Vagina (tissue), 2 donors: ENCODE measurements around the gene ZDBF2. TPM values are rescaled to one million over a fixed set of nuclear protein-coding genes. Genes with fewer than 3 reads are reported as not detected.

Experiments
- DNase-seq, 2 donors: peaks; one replicate each; pipeline ENCODE4 v3.0.0-alpha.2; 2017; ENCODE audit errors: extremely low spot score in 2 of 2
- H3K27ac ChIP-seq: fragments of 200-600 bp; sonication (generic); one replicate; pipeline ENCODE4 v1.5.1; 2019
- H3K27me3 ChIP-seq: fragments of 200-600 bp; sonication (generic); one replicate; pipeline ENCODE4 v1.5.1; 2019
- H3K36me3 ChIP-seq, 2 donors: fragments of 200-600 bp; sonication (generic); one replicate each; pipeline ENCODE4 v1.5.1; 2017 to 2019
- H3K4me1 ChIP-seq: fragments of 200-600 bp; sonication (generic); one replicate; pipeline ENCODE4 v1.5.1; 2019
- H3K4me3 ChIP-seq, 2 donors: fragments of 200-600 bp; sonication (generic); 1 replicate in 1 of 2; 2 replicates in 1 of 2; pipeline ENCODE4 v1.5.1; 2016 to 2019
- H3K9me3 ChIP-seq: fragments of 200-600 bp; sonication (generic); one replicate; pipeline ENCODE4 v1.5.1; 2019
- POLR2A ChIP-seq, 2 donors: fragments of 450-650 bp; IDR thresholded peaks; one replicate each; pipeline ENCODE4 v1.6.1; 2017; ENCODE audit warnings: antibody characterized with exemption in 2 of 2, mild to moderate bottlenecking in 2 of 2, moderate library complexity in 2 of 2
- POLR2AphosphoS5 ChIP-seq, 2 donors: sonication (generic); formaldehyde crosslinking; IDR thresholded peaks; one replicate each; pipeline ENCODE4 v1.9.0; 2017; ENCODE audit warnings: antibody characterized with exemption in 2 of 2, mild to moderate bottlenecking in 2 of 2, low read depth in 1 of 2; ENCODE audit not compliant: insufficient read depth in 1 of 2
- intact Hi-C: fragments of 100-400 bp; cut with DNase I; formaldehyde crosslinking; loops from one replicate; pipeline ENCODE4 v1.15.1; 2023
- total RNA-seq: library from RNA; depleted of rRNA; stranded (reverse); fragments of >200 nt; gene quantifications from one replicate; pipeline ENCODE4 v1.2.3, GENCODE V29; 2016
- TF ChIP-seq, protein P1 (sequence below), 3 experiments: fragments of 450-650 bp in 2 of 3; fragments of 200-600 bp in 1 of 3; sonication (generic) in 1 of 3; IDR thresholded peaks; one replicate each; pipeline ENCODE4 v1.5.1; 2017 to 2019; ENCODE audit warnings: antibody characterized with exemption in 3 of 3, mild to moderate bottlenecking in 2 of 3, moderate library complexity in 2 of 3

The ZDBF2 gene
- total RNA-seq, 1 donor from 2014 or later, result 13.0 TPM

DNA sequence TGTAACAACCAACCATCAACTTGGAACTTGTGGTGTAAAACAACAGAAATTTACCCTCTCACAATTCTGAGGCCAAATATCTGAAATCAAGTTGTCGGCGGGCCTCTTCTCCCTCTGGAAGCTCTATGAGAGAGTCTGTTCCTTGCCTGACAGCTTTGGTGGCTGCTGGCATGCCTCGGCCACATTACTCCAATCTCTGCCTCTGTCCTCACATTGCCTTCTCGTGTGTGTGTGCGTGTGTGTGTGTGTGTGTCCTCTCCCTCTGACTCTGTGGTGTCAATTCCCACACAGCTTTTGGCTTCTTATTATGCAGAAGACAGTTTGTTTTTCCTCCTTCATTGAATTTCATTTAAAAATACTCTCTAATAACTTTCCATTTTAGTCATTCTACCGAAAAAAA is 50.4 kb downstream of the ZDBF2 start:
- Histone ChIP-seq H3K36me3 (no peaks in the 10 kb centered on the region), H3K27ac (no peak overlapping the region), H3K9me3 (no peaks in the 10 kb centered on the region), H3K27me3 (no peaks in the 10 kb centered on the region), H3K4me3 (no peak overlapping the region), H3K4me1 (no peaks in the 10 kb centered on the region)
- no peak for DNase-seq
- no peak for TF ChIP-seq POLR2AphosphoS5 (IDR thresholded peaks at IDR 0.05; ENCODE audit: insufficient read depth in 1 of 2, low read depth in 1 of 2)
- TF ChIP-seq, protein P1, sequence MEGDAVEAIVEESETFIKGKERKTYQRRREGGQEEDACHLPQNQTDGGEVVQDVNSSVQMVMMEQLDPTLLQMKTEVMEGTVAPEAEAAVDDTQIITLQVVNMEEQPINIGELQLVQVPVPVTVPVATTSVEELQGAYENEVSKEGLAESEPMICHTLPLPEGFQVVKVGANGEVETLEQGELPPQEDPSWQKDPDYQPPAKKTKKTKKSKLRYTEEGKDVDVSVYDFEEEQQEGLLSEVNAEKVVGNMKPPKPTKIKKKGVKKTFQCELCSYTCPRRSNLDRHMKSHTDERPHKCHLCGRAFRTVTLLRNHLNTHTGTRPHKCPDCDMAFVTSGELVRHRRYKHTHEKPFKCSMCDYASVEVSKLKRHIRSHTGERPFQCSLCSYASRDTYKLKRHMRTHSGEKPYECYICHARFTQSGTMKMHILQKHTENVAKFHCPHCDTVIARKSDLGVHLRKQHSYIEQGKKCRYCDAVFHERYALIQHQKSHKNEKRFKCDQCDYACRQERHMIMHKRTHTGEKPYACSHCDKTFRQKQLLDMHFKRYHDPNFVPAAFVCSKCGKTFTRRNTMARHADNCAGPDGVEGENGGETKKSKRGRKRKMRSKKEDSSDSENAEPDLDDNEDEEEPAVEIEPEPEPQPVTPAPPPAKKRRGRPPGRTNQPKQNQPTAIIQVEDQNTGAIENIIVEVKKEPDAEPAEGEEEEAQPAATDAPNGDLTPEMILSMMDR (IDR thresholded peaks at IDR 0.05), result no peak
- TF ChIP-seq POLR2A (IDR thresholded peaks at IDR 0.05), result no peak
- intact Hi-C loops, result no loop called here

DNA sequence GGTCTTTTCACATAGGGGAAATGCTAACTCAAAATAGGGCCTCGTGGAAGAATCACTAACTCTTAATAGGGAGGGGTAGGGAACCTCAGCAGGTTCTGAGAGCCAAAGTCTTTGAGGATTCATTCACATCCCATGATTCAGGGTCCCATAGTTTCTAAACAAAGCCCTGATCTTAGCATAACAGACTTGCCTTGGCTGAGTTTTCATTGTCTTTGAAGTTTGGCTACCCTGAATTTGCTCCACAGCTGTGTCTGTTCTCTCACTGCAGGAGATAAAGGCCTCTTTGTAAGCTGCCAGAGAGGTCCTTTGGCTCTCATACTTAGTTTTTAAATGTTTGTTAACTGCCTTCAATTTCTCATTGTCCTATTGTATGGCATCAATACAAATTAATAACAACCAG is 54.5 kb downstream of the ZDBF2 start:
- no peaks in the 10 kb centered on the region for H3K9me3 ChIP-seq
- H3K27ac ChIP-seq, result no peak overlapping the region
- DNase-seq, result no peak
- no peak overlapping the region for H3K4me3 ChIP-seq
- H3K4me1 ChIP-seq, result no peaks in the 10 kb centered on the region
- TF ChIP-seq POLR2AphosphoS5 (IDR thresholded peaks at IDR 0.05; ENCODE audit: insufficient read depth in 1 of 2, low read depth in 1 of 2), result no peak
- no peak for TF ChIP-seq POLR2A (IDR thresholded peaks at IDR 0.05)
- TF ChIP-seq, protein P1 (IDR thresholded peaks at IDR 0.05), result no peak
- intact Hi-C loops, result no loop called here
- no peaks in the 10 kb centered on the region for H3K36me3 ChIP-seq
- H3K27me3 ChIP-seq, result no peaks in the 10 kb centered on the region

DNA sequence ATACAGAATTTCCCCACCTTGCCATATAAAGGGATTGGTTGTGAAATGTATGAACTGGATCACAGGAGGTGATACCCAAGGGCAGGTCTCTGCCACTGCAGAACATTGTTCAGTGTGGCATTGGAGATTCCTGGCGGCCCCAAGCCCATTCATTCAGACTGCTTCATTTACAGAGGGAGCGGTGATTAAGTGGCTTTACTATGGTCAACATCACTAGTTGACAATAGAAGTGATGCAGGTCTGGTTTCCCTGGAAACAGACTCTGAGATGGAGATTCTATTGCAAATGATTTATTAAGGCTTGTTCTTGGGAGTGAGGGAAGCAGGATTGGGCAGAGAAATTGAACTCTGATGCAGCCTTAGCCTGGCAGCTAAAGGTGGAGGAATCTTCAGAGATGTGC is 62.4 kb downstream of the ZDBF2 start:
- TF ChIP-seq, protein P1 (IDR thresholded peaks at IDR 0.05), result no peak
- TF ChIP-seq POLR2AphosphoS5 (IDR thresholded peaks at IDR 0.05; ENCODE audit: insufficient read depth in 1 of 2, low read depth in 1 of 2), result no peak
- TF ChIP-seq POLR2A (IDR thresholded peaks at IDR 0.05), result no peak

DNA sequence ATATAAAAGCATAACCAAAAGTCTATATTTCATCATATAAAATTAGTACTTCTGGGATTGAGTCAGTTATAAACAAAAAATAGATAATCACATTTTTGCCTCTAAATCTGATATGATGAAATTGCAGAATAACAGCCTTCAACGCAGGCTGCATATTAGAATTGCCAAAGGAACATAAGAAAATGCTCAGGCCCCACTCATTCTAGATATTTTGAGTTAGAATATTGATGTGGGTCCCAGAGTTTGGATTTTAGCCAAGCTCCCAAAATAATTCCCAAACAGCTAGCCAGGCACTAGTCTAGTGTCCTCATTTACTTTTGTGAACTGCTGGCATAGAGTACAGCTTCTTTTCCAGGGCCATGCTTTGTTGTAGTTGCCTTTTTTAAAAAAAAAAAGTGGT is 63.5 kb downstream of the ZDBF2 start:
- Histone ChIP-seq H3K9me3 (no peaks in the 10 kb centered on the region), H3K4me1 (no peaks in the 10 kb centered on the region), H3K27me3 (no peaks in the 10 kb centered on the region), H3K4me3 (no peak overlapping the region), H3K27ac (no peak overlapping the region), H3K36me3 (no peaks in the 10 kb centered on the region)
- no peak for DNase-seq
- intact Hi-C loops, result no loop called here
- TF ChIP-seq POLR2AphosphoS5 (IDR thresholded peaks at IDR 0.05; ENCODE audit: insufficient read depth in 1 of 2, low read depth in 1 of 2), result no peak

More for the DNA sequence above, 62.4 kb downstream of the ZDBF2 start:
- Histone ChIP-seq H3K36me3 (no peaks in the 10 kb centered on the region), H3K4me3 (no peak overlapping the region), H3K27ac (no peak overlapping the region), H3K27me3 (no peaks in the 10 kb centered on the region), H3K4me1 (no peaks in the 10 kb centered on the region), H3K9me3 (no peaks in the 10 kb centered on the region)
- DNase-seq, result no peak
- intact Hi-C loops, result no loop called here

DNA sequence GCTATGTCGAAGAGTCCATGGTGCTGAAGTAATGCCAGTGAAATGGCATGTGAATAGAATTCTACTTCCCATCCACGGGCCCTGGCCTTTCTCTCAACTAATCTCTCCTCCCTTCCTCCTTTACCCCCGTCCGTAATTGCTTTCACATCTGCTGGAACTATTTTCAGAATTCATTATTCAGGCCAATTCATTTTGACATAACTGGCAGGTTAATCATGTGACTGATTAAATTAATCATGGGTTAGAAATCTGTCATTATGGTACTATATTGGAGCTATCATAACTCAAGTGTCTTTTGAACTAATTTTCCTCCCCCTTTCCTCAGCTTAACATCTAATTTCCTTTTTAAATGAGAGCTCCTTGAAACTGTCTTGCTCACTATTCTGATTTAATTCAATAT is 66.9 kb downstream of the ZDBF2 start:
- no peak overlapping the region for H3K27ac ChIP-seq
- no peak for DNase-seq
- intact Hi-C loops, result no loop called here
- H3K4me3 ChIP-seq, result no peak overlapping the region
- no peak for TF ChIP-seq POLR2A (IDR thresholded peaks at IDR 0.05)
- no peak for TF ChIP-seq POLR2AphosphoS5 (IDR thresholded peaks at IDR 0.05; ENCODE audit: insufficient read depth in 1 of 2, low read depth in 1 of 2)
- TF ChIP-seq, protein P1 (IDR thresholded peaks at IDR 0.05), result no peak
- H3K36me3 ChIP-seq, result no peaks in the 10 kb centered on the region
- no peaks in the 10 kb centered on the region for H3K9me3 ChIP-seq
- no peaks in the 10 kb centered on the region for H3K4me1 ChIP-seq
- H3K27me3 ChIP-seq, result no peaks in the 10 kb centered on the region

DNA sequence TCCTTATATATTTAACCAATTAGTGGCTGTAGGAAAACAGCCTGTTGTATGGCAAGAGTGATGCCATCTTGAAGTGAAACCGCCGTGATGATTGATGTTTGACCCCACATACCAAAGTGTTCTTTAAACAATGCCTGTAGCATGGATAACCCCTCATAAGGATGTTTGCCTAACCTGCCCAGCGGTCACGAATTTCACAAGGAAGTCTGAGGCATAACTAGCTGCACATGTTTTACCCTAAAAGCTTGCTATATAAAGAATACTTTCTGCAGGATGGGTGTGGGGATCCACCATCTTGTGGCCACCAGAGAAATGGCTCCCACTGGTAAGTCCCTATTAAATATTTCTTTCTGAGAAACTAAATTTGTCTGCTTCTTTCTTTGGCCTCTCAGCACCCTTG is 68.7 kb downstream of the ZDBF2 start:
- H3K36me3 ChIP-seq, result no peaks in the 10 kb centered on the region
- no peak for DNase-seq
- H3K4me1 ChIP-seq, result no peaks in the 10 kb centered on the region
- H3K27me3 ChIP-seq, result no peaks in the 10 kb centered on the region
- H3K27ac ChIP-seq, result no peak overlapping the region
- no peaks in the 10 kb centered on the region for H3K9me3 ChIP-seq
- no peak overlapping the region for H3K4me3 ChIP-seq
- intact Hi-C loops, result no loop called here
- TF ChIP-seq, protein P1 (IDR thresholded peaks at IDR 0.05), result no peak
